PC-3 (cell line): Measurements from ENCODE around the gene SNED1. TPM values are rescaled to one million over a fixed set of nuclear protein-coding genes. Genes with fewer than 3 reads are reported as not detected.

Experiments
- ATAC-seq: fragments of 200-7000 bp; cut with Tn5 transposase; 2 replicates; pipeline ENCODE4 v1.9.1; 2020; ENCODE audit warnings: mild to moderate bottlenecking, moderate library complexity
- BruUV-seq: library from RNA; stranded (reverse); fragments of 400-500 nt; replicated peaks from 2 replicates; lab custom pipeline; 2021; lab: Mats Ljungman, UMichigan
- CTCF ChIA-PET: fragments of 300-600 bp; sonication (Branson Sonifier 250); formaldehyde crosslinking; loops from one replicate; lab custom pipeline; 2022; ENCODE audit warnings: antibody characterized with exemption; lab: Charles Lee
- POLR2A ChIA-PET: fragments of 300-600 bp; sonication (Branson Sonifier 250); formaldehyde crosslinking; loops from one replicate; lab custom pipeline; 2022; ENCODE audit warnings: antibody characterized with exemption; ENCODE audit not compliant: unreplicated experiment; lab: Charles Lee
- DNase-seq: peaks from one replicate; pipeline ENCODE4 v3.0.0-alpha.2; 2015
- H2AFZ ChIP-seq: fragments of 300-600 bp; sonication (generic); 2 replicates; pipeline ENCODE4 v1.6.0; 2016; ENCODE audit warnings: antibody characterized with exemption, low read length
- H3F3A ChIP-seq: fragments of 300-600 bp; sonication (generic); one replicate; pipeline ENCODE4 v1.6.0; 2017; ENCODE audit warnings: antibody characterized with exemption, low read length, control low read depth, mild to moderate bottlenecking; ENCODE audit not compliant: unreplicated experiment
- H3K27ac ChIP-seq: fragments of 300-600 bp; sonication (generic); 2 replicates; pipeline ENCODE4 v1.5.1; 2016; ENCODE audit warnings: mild to moderate bottlenecking, low read length
- H3K27me3 ChIP-seq: fragments of 300-600 bp; sonication (generic); 2 replicates; pipeline ENCODE4 v1.6.1; 2016; ENCODE audit warnings: low read length, mixed read lengths
- H3K36me3 ChIP-seq: fragments of 300-600 bp; sonication (generic); 2 replicates; pipeline ENCODE4 v1.6.1; 2016; ENCODE audit warnings: low read depth, mixed run types, low read length, mixed read lengths
- H3K4me1 ChIP-seq: fragments of 300-600 bp; sonication (generic); 2 replicates; pipeline ENCODE4 v1.5.1; 2016; ENCODE audit warnings: low read length; ENCODE audit not compliant: insufficient read depth
- H3K4me2 ChIP-seq: fragments of 300-600 bp; sonication (generic); 2 replicates; pipeline ENCODE4 v1.6.0; 2016; ENCODE audit warnings: low read length
- H3K4me3 ChIP-seq: fragments of 300-600 bp; sonication (generic); 2 replicates; pipeline ENCODE4 v1.5.1; 2016; ENCODE audit warnings: mild to moderate bottlenecking, low read length, mixed read lengths
- H3K79me2 ChIP-seq: fragments of 300-600 bp; sonication (generic); 2 replicates; pipeline ENCODE4 v1.6.1; 2017; ENCODE audit warnings: low read length, mixed read lengths
- H3K9ac ChIP-seq: fragments of 300-600 bp; sonication (generic); 2 replicates; pipeline ENCODE4 v1.6.0; 2016; ENCODE audit warnings: mild to moderate bottlenecking, low read length
- H3K9me2 ChIP-seq: fragments of 300-600 bp; sonication (generic); replicated peaks from 2 replicates; pipeline ENCODE4 v1.6.1; 2016; ENCODE audit warnings: mixed run types, low read length, mixed read lengths
- H3K9me3 ChIP-seq: fragments of 300-600 bp; sonication (generic); 2 replicates; pipeline ENCODE4 v1.6.1; 2016; ENCODE audit warnings: low read length, mixed read lengths
- H4K20me1 ChIP-seq: fragments of 300-600 bp; sonication (generic); 2 replicates; pipeline ENCODE4 v1.6.1; 2016; ENCODE audit warnings: low read length, mixed read lengths
- CTCF ChIP-seq: fragments of 300-600 bp; sonication (generic); conservative IDR thresholded peaks from 2 replicates; pipeline ENCODE4 v1.5.1; 2017; ENCODE audit warnings: antibody characterized with exemption, low read depth, mild to moderate bottlenecking, low read length
- EZH2 ChIP-seq: fragments of 300-600 bp; sonication (generic); IDR thresholded peaks from one replicate; pipeline ENCODE4 v1.6.1; 2017; ENCODE audit warnings: antibody characterized with exemption, mild to moderate bottlenecking, low read length; ENCODE audit not compliant: unreplicated experiment
- EZH2phosphoT487 ChIP-seq: fragments of 300-600 bp; sonication (generic); IDR thresholded peaks from 2 replicates; pipeline ENCODE4 v1.6.1; 2018; ENCODE audit warnings: mild to moderate bottlenecking, antibody characterized with exemption, low read length, borderline replicate concordance
- intact Hi-C: fragments of 100-400 bp; cut with micrococcal nuclease; formaldehyde crosslinking; loops from 2 replicates; pipeline ENCODE4 v1.9.0; 2023
- total RNA-seq: library from RNA; depleted of rRNA; stranded (reverse); fragments of >200 nt; gene quantifications from 2 replicates; pipeline ENCODE4 v1.2.3, GENCODE V29; 2014

SNED1 gene
- total RNA-seq, 1 experiment from 2014 or later, result 0.66 TPM

GRCh38 chr2:241128266-241128665 is 129.8 kb downstream of the SNED1 start:
- ChIA-PET POLR2A (no interaction called here), CTCF (no interaction called here)
- Histone ChIP-seq H3K4me3 (no peak overlapping the region), H3K9me3 (no peaks in the 10 kb centered on the region), H3K79me2 (no peaks in the 10 kb centered on the region), H3K27ac (no peak overlapping the region), H3K4me1 (no peaks in the 10 kb centered on the region), H3K9me2 (no peaks in the 10 kb centered on the region), H3K9ac (no peak overlapping the region), H3K36me3 (no peaks in the 10 kb centered on the region), H3K4me2 (no peak overlapping the region), H3K27me3 (no peaks in the 10 kb centered on the region), H2AFZ (no peak overlapping the region), H3F3A (no peaks in the 10 kb centered on the region), H4K20me1 (no peaks in the 10 kb centered on the region)
- DNase-seq (no peak), ATAC-seq (no peak)
- intact Hi-C loops, result no loop called here
- BruUV-seq, result no TSS peak
- TF ChIP-seq EZH2 (no peak), EZH2phosphoT487 (no peak), CTCF (no peak)

GRCh38 chr2:241129086-241129871 is 130.9 kb downstream of the SNED1 start:
- Histone ChIP-seq H3K4me1 (no peaks in the 10 kb centered on the region), H3K9me2 (no peaks in the 10 kb centered on the region), H2AFZ (no peak overlapping the region), H3K4me3 (no peak overlapping the region), H3F3A (no peaks in the 10 kb centered on the region), H3K36me3 (no peaks in the 10 kb centered on the region), H3K79me2 (no peaks in the 10 kb centered on the region), H3K9ac (no peak overlapping the region), H3K4me2 (no peak overlapping the region), H4K20me1 (no peaks in the 10 kb centered on the region), H3K27me3 (no peaks in the 10 kb centered on the region), H3K9me3 (no peaks in the 10 kb centered on the region), H3K27ac (no peak overlapping the region)
- no peak for DNase-seq
- BruUV-seq, result no TSS peak
- no peak for TF ChIP-seq EZH2phosphoT487
- no peak for TF ChIP-seq CTCF
- TF ChIP-seq EZH2, result no peak
- POLR2A ChIA-PET, result no interaction called here
- CTCF ChIA-PET, result no interaction called here
- ATAC-seq, result no peak
- intact Hi-C loops, result no loop called here

GRCh38 chr2:241130316-241130715 is 131.9 kb downstream of the SNED1 start:
- no peak overlapping the region for H3K27ac ChIP-seq
- no peak overlapping the region for H2AFZ ChIP-seq
- H3F3A ChIP-seq, result no peaks in the 10 kb centered on the region
- intact Hi-C loops, result no loop called here
- H4K20me1 ChIP-seq, result no peaks in the 10 kb centered on the region
- no TSS peak for BruUV-seq
- H3K27me3 ChIP-seq, result no peaks in the 10 kb centered on the region
- POLR2A ChIA-PET, result no interaction called here
- no peak overlapping the region for H3K4me2 ChIP-seq
- H3K4me1 ChIP-seq, result no peaks in the 10 kb centered on the region
- no peaks in the 10 kb centered on the region for H3K79me2 ChIP-seq
- no peak overlapping the region for H3K9ac ChIP-seq
- H3K9me2 ChIP-seq, result no peaks in the 10 kb centered on the region
- no peaks in the 10 kb centered on the region for H3K9me3 ChIP-seq
- DNase-seq, result no peak
- ATAC-seq, result no peak
- H3K4me3 ChIP-seq, result no peak overlapping the region
- no peak for TF ChIP-seq CTCF
- TF ChIP-seq EZH2, result no peak
- TF ChIP-seq EZH2phosphoT487, result no peak
- H3K36me3 ChIP-seq, result no peaks in the 10 kb centered on the region
- CTCF ChIA-PET, result no interaction called here
